ENCODE data around the gene FRMD4A. TPM values are rescaled to one million over a fixed set of nuclear protein-coding genes. Genes with fewer than 3 reads are reported as not detected.

Gene FRMD4A
- total and polyA plus RNA-seq, 10 of the 15 experiments (the other 5 are each of a cell fraction or from before 2014, with no cell fraction given) = 17.8 to 75.2 (median 39.1) TPM

GRCh38 chr10:14158575-14158974, 172.1 kb downstream of the FRMD4A start:
- ChIA-PET SMC1A (ENCODE audit: uncharacterized antibody, unreplicated experiment) (interaction anchor here (1.2 kb wide), 1 partner anchor 19 kb away, joined by 4 read pairs; no protein-coding TSS in a partner anchor), CTCF (no interaction called here), RAD21 (ENCODE audit: unreplicated experiment) (no interaction called here), POLR2A (no interaction called here)
- Histone ChIP-seq H3K36me3 (ENCODE audit: control insufficient read depth in 2 of 2, insufficient read depth in 2 of 2, low read length in 1 of 2) (no peaks in the 10 kb centered on the region), H3K9ac (ENCODE audit: control insufficient read depth, insufficient read depth, low read length) (no peak overlapping the region), H4K20me1 (ENCODE audit: control insufficient read depth, insufficient read depth) (no peaks in the 10 kb centered on the region), H2AFZ (ENCODE audit: control insufficient read depth, low read depth, low read length) (no peak overlapping the region), H3K27me3 (replicated peaks in 1 of 2; ENCODE audit: control insufficient read depth in 2 of 2, insufficient read depth in 2 of 2, low read length in 1 of 2) (peaks cover 0 to 2% of the 10 kb centered on the region in 2 experiments; a peak in 3 of 4 replicates), H3K4me3 (no peak overlapping the region), H3K4me2 (ENCODE audit: control insufficient read depth, insufficient read depth) (no peak overlapping the region), H3K9me3 (replicated peaks; ENCODE audit: control insufficient read depth, insufficient read depth, low read length) (no peaks in the 10 kb centered on the region; the same call in 2 of the 3 replicates), H3K79me2 (ENCODE audit: control insufficient read depth, insufficient read depth, low read length) (no peaks in the 10 kb centered on the region), H3K27ac (ENCODE audit: control insufficient read depth, insufficient read depth) (no peak overlapping the region), H3K4me1 (ENCODE audit: control insufficient read depth, insufficient read depth, low read length) (no peaks in the 10 kb centered on the region)
- no peak for ATAC-seq
- FAIRE-seq = no peak
- BruUV-seq (replicated peaks) = no TSS peak
- in situ Hi-C loops (cut with MboI) (no loop called here), intact Hi-C loops (cut with micrococcal nuclease; ENCODE audit: unreplicated experiment) (no loop called here)
- DNase-seq (ENCODE audit: low read depth, low spot score) = no peak
- TF ChIP-seq USF2 (IDR thresholded peaks at IDR 0.05; ENCODE audit: borderline replicate concordance, low read depth, low read length) (no peak), IRF4 (IDR thresholded peaks at IDR 0.05; ENCODE audit: low read depth, low read length) (no peak), RB1 (IDR thresholded peaks at IDR 0.05; ENCODE audit: borderline replicate concordance) (no peak), SMARCA5 (IDR thresholded peaks at IDR 0.05) (no peak), TCF7 (IDR thresholded peaks at IDR 0.05; ENCODE audit: borderline replicate concordance) (no peak), ETV6 (conservative IDR thresholded peaks at IDR 0.05 in 1 of 2, IDR thresholded peaks at IDR 0.05 in 1 of 2; ENCODE audit: borderline replicate concordance in 1 of 2, low read depth in 1 of 2) (no peak), REST (IDR thresholded peaks at IDR 0.05; ENCODE audit: low read depth, low read length) (no peak), KDM1A (IDR thresholded peaks at IDR 0.05; ENCODE audit: borderline replicate concordance) (no peak), GATAD2B (conservative IDR thresholded peaks at IDR 0.05; ENCODE audit: low read depth) (no peak), NFXL1 (IDR thresholded peaks at IDR 0.05; ENCODE audit: borderline replicate concordance) (no peak), HDGF (IDR thresholded peaks at IDR 0.05) (no peak), BACH1 (IDR thresholded peaks at IDR 0.05; ENCODE audit: borderline replicate concordance) (no peak), ATF3 (IDR thresholded peaks at IDR 0.05; ENCODE audit: borderline replicate concordance, extremely low read depth, low read depth, low read length) (no peak), BMI1 (IDR thresholded peaks at IDR 0.05; ENCODE audit: borderline replicate concordance) (no peak), RELA (IDR thresholded peaks at IDR 0.05; ENCODE audit: borderline replicate concordance, partially characterized antibody) (no peak)

Data from GM12878 (cell line).